Cerebellar nuclear complex (tissue), 1 donor: ENCODE data around the gene ASCL5.

ENCODE experiments used
- DNase-seq, 2 experiments: peaks; one replicate each; lab custom pipeline; 2025; lab: John Stamatoyannopoulos, UW

The ASCL5 gene

DNA sequence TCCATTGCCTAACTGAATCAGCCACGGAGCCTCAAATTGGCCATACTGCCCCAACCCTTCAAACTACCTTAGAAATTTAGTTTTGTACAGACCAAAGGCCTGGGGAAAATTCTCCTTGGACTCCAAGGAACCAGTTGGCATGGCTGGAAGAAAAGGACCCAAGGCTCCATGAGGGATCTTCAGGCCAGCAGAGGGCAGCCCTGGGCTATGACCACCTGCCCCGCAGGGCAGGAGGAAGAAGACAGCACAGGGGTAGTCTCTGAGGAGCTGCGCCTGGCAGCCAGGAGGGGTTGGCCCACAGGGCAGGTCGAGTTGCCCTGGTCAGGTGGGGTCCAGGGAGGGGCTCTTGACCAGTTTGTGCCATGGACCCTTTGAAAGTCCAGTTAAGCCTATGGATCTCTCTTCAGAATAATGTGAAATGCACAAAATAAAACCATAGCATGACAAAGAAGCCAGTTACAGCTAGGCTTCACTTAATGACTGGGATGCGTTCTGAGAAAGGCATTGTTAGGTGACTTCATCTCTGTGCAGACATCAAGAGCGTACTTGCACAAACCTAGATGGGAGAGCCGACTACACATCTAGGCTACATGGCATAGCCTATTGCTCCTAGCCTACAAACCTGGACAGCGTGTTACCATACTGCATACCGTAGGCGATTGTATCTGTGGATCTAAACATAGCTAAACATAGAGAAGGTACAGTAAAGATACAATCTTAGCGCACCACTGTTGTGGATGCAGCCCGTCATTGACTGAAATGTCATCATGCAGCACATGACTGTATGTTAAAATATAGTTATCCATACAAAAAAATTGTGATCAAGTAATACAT, 40.9 kb downstream of the ASCL5 start:
- no peak for DNase-seq

DNA sequence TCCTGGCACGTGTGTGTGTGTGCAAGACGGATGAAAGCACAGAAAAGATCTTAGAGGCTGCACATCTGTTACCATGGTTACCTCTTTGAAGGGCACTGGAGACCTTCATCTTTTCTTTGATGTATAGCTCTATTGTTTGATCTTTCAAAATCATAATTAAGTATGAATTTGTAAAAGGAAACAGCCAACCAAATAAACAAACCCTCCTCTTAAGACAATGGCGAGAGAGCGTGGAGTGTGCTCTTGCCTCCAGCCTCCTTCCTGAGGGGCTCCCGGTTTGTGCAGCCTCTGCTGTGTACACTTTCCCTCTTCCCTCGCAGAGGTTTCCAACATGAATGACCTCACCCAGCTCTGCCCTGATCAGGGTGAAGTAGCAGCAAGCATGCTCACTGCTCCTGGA, 42.7 kb downstream of the ASCL5 start:
- DNase-seq = no peak

DNA sequence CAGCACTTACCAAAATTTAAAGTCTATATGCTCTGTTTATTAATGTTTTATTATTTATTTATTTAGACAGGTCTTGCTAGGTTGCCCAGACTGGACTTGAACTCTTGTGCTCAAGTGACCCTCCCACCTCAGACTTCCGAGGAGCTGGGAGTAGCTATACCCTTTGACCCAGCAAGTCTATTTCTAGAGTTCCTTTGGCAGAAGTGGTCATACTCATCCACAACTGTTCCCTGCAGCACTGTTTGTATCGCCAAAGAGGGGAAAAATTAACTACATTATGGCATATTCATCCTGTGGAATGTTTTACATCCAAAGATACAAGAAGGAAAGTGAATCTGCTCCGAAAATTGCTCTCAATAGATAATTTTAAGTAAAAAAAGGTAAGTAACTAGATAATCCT, 43.2 kb downstream of the ASCL5 start:
- DNase-seq = no peak

DNA sequence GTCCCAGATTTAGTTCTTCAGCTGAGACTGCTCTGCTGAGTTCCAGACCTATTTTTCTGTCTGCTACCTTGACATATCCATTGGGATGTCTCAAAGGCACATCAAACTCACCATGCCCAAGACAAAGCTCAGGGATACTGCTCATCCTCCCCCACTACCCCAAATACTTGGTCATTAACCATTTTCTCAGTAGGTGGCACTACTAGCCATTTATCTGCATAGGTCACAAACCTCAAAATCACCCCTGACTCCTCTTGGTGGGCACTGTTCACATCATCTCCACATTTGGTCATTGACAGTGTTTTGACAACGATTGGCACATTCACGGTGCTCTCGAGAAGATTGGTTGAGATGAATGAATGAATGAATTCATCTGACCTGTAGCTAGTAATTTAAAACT, 46.8 kb downstream of the ASCL5 start:
- DNase-seq = no peak

DNA sequence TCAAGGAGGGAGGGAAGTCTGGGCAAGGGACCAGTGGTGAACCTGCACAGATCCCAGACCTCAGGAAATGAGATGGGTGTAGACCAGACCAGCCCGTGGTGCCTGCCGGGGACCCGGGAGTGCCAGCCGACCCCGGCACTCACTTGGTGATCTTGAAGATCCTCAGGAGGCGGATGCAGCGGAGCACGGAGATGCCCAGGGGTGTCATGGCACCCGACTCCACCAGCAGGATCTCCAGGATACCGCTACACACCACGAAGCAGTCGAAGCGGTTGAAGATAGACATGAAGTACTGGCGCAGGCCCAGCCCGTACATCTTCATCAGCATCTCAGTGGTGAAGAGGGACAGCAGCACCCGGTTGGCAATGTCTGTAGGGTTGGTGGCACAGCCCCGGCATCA, 49.2 kb downstream of the ASCL5 start:
- DNase-seq = no peak

DNA sequence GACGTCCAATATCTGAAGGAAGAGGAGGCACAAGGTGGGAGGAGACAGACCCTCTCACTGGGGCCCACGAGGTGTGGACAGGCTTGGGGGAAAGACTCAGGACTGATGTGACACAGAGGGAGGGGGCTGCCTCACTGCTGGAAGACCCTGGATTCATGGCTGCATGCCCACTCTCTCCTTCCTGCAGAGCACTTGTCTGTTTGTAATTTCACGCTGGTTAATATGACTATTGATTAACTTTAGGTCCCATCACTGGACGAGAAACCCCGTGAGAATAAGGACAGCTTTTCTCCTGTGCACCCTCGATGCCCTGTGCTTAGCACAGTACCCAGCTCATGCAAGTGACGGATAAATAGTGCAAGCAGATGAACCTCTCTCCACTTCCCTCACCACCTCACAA, 49.9 kb downstream of the ASCL5 start:
- no peak for DNase-seq

DNA sequence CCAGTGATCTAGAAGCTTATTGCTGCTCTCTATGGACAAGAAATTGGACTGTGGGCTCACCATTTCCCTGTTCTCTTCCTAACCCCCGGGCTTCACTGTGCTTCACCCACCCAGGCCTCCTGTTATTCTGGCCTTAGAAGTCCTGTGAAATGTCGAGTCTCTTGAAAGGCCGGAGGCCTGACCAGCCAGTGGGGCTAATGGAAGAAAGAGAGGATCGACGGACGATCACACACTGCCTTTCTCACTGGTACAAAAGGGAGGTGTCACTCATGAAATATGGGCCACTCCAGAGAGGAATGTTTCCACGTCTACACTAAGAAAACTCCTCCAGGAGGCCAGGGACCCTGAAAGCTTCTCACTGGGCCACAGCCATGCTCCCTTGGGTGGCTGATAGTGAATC, 50.9 kb downstream of the ASCL5 start:
- DNase-seq = no peak

DNA sequence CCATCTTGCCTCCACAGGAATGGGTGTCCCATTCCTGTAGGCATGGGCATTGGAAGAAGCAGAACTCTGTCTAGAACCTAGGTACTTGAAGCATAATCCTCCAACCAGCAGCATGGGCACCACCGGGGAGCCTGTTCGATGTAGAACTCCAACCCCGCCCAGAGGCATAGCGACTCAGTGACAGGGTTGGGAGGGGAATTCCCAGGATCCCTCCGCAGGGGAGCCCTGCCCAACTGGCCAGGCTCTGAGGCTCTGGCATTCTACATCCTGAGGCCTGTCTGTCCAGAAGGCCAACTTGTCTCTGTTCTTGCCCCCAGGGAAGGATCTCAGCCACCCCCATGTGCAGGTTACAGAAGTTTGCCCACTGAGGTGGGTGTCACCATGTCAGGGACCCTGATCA, 53.0 kb downstream of the ASCL5 start:
- DNase-seq = no peak

DNA sequence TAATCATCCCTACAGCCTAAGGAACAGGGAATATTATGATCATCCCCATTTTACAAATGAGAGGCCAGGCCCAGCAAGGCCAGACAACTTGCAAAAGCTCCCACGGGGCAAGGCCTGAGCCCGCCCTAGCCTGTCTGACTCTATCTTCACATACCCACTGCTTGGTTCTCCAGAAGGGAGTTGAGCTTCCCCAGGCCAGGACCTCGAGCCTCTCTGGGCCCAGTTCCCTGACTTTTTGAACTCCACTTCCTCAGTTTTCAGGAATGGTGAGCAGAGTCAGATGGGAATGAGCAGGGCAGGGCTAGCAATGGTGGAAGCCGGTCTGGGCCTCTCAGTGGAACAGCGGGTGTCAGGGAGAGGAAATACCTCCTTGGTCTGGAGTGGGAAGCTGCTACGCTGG, 54.1 kb downstream of the ASCL5 start:
- DNase-seq = no peak

DNA sequence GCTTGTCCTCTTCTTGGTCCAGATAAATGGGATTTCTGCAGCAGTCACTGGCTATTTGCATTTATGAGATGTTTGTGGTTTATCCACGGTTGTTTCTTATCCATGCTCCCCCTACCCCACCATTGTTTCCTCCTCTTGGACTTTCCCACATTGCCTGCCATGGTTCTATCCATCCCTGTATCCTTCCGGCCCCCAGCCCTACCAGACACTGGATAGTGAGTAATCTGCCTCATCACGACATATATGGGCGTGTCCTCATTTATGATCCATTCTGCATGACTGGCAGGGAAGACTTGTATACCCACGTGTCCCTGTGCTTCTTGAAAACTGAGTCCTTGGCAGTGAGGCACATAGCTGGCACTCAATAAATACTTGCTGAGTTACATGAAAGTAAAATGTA, 54.8 kb downstream of the ASCL5 start:
- no peak for DNase-seq

DNA sequence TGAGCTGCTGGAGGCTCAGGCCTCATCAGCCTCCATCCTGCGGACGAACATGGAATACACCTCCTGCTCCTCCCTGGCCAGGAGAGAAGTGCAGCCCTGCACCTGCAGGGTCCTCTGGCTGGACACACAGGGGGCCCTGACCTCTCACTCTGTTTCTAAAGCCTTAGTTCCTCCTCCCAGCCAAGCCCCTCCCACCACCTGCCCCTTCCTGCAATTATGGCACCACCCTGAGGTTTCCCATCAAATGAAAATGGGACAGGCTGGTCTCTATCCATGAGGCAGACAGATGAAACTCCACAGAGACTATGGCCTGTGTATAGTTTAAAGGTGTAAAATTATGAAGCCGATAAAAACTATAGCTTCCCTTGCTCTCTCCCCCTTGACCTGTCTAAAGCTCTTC, 57.3 kb downstream of the ASCL5 start:
- no peak for DNase-seq

DNA sequence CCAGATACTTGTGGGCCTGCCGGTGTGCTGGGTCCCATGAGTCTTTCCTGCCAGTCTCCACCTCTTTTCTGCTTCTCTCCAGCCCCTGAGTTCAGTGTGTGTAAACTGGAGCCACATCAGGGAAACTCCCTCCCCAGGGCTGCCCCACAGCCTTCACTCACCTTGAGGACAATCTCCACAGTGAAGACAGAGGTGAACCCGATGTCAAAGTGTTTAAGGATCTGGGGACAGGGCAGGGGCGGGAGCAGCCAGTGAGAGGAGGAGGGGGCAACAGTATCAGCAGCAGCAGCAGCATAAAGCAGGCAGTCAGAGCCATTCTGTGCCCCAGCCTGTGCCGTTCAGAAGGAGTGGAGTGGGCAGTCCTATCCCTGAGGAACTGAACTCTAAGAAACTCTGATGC, 58.0 kb downstream of the ASCL5 start:
- DNase-seq = no peak

DNA sequence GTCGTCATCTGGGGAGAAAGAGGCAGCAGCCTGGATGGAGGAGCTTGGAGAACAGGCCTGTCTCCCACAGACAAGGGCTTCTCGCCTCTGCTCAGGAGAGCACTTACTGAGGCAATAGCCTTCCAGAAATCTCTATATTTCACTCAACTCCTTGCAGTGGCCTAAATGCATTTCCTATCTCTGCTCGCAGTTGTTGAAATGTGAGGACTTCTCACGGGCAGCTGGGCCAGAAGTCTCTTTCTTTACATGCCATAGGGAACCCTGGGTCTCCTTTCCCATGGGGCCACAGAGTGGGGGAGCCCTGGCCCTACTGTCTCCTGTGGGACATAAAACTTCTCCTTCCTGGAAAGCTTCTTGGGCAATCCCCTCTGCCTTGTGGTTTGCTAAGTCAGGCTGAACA, 60.0 kb downstream of the ASCL5 start:
- DNase-seq = no peak

DNA sequence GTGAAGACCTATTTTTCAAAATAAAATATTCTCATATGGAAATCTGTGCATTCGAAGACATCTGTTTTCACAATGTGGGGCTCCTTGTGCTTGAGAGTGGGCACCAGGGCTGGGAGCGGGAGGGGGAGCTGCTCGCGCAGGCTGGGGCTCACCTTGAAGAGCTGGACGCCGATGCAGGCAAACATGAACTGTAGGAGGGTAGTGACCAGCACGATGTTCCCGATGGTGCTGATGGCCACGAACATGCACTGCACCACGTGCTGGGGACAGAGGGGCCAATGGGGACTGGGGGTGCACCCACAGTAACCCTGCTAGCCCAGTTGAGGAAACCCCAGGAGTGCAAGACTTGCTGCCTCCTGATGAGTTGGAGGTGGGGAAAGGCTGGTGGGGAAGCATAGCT, 61.3 kb downstream of the ASCL5 start:
- no peak for DNase-seq

DNA sequence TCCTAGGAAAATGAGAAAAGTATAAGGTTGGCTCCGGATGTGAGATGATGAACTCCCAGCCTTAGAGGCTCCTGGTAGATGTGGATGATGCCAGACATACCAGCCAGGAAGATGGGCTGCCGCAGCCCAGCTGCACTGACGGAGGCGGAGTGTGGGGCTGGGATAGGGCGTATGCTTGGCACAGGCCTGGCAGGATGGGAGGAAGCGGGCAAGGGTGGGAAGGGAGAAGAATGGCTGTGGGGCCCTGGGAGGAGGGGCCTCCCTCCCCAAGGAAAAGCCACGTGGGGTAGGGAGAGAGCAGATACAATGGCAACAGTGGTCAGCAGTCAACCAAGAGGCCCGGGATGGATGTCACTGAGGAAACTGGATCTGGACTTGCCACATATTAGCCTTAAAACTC, 62.2 kb downstream of the ASCL5 start:
- no peak for DNase-seq
